H1 (cell line): Measurements from ENCODE around the gene BTBD16.

ENCODE experiments used
- CHD2 ChIP-seq: IDR thresholded peaks from 2 replicates; pipeline ENCODE4 v1.6.1; 2012; ENCODE audit warnings: low read length, improper control_type of control experiment
- CTCF ChIP-seq, 3 experiments: IDR thresholded peaks; 1 replicate in 2 of 3; 2 replicates in 1 of 3; pipeline versions ENCODE4 v1.5.1 to v1.6.1; 2011; ENCODE audit warnings: low read length in 3 of 3, mild to moderate bottlenecking in 3 of 3, inconsistent platforms in 2 of 3, low read depth in 1 of 3, moderate library complexity in 1 of 3; ENCODE audit not compliant: insufficient read depth in 1 of 3; ENCODE audit errors: control extremely low read depth in 1 of 3
- EZH2 ChIP-seq: fragments of 200-600 bp; sonication (generic); IDR thresholded peaks from 2 replicates; pipeline ENCODE4 v1.7.1; 2012; ENCODE audit warnings: low read depth, mild to moderate bottlenecking, moderate library complexity, low read length, inconsistent platforms; ENCODE audit not compliant: severe bottlenecking
- GABPA ChIP-seq: IDR thresholded peaks from 2 replicates; pipeline ENCODE4 v1.6.1; 2011; ENCODE audit warnings: mild to moderate bottlenecking, low read length, moderate library complexity, borderline replicate concordance; ENCODE audit not compliant: insufficient read depth
- GTF2F1 ChIP-seq: IDR thresholded peaks from 2 replicates; pipeline ENCODE4 v1.6.1; 2012; ENCODE audit warnings: low read depth, low read length, improper control_type of control experiment, borderline replicate concordance

- TF ChIP-seq EZH2 (no peak), GABPA (no peak), CHD2 (no peak), CTCF (IDR thresholded peaks at IDR 0.05; ENCODE audit: control extremely low read depth in 1 of 3, insufficient read depth in 1 of 3, low read depth in 1 of 3, low read length in 3 of 3) (no peak), GTF2F1 (no peak)
These were observed 48.5 kb upstream of the BTBD16 start for GRCh38 chr10:122222638-122223037.
